CD14-positive monocyte (primary cell): ENCODE measurements around the gene ROBO1. TPM values are rescaled to one million over a fixed set of nuclear protein-coding genes. Genes with fewer than 3 reads are reported as not detected.
"Not testable (repeated sequence)": the region's sequence is repeated elsewhere in the genome, so short reads cannot be mapped to it uniquely, and the experiment has no call there.

Experiments used
- DNase-seq, 3 donors: peaks; one replicate each; pipeline ENCODE4 v3.0.0-alpha.2; 2011 to 2022
- H2AFZ ChIP-seq: 2 replicates; pipeline ENCODE4 v1.6.0; 2012; ENCODE audit warnings: mild to moderate bottlenecking, low read depth, low read length, inconsistent platforms; ENCODE audit not compliant: insufficient read depth, poor library complexity, severe bottlenecking
- H3K27ac ChIP-seq, 2 donors: 1 replicate in 1 of 2; 2 replicates in 1 of 2; pipeline ENCODE4 v1.5.1; 2012 to 2013; ENCODE audit warnings: low read length in 2 of 2, control low read depth in 1 of 2, inconsistent platforms in 1 of 2, low read depth in 1 of 2, mild to moderate bottlenecking in 1 of 2
- H3K27me3 ChIP-seq, 2 donors: one replicate each; pipeline versions ENCODE4 v1.6.0 to v1.6.1; 2011 to 2013; ENCODE audit warnings: low read length in 2 of 2; ENCODE audit not compliant: control insufficient read depth in 2 of 2, insufficient read depth in 2 of 2
- H3K36me3 ChIP-seq, 2 donors: replicated peaks in 1 of 2; 1 replicate in 1 of 2; 2 replicates in 1 of 2; pipeline versions ENCODE4 v1.5.1 to v1.6.1; 2012 to 2013; ENCODE audit warnings: low read length in 2 of 2, control low read depth in 1 of 2, inconsistent platforms in 1 of 2, mild to moderate bottlenecking in 1 of 2; ENCODE audit not compliant: insufficient read depth in 2 of 2, control insufficient read depth in 1 of 2
- H3K4me1 ChIP-seq, 2 donors: 1 replicate in 1 of 2; 2 replicates in 1 of 2; pipeline versions ENCODE4 v1.5.1 to v1.6.1; 2012 to 2013; ENCODE audit warnings: low read length in 2 of 2, control low read depth in 1 of 2, inconsistent platforms in 1 of 2, mild to moderate bottlenecking in 1 of 2, moderate library complexity in 1 of 2; ENCODE audit not compliant: insufficient read depth in 2 of 2, control insufficient read depth in 1 of 2
- H3K4me2 ChIP-seq: replicated peaks from 2 replicates; pipeline ENCODE3; 2012; ENCODE audit warnings: low read length, moderate library complexity, mild to moderate bottlenecking; ENCODE audit not compliant: poor library complexity, severe bottlenecking; ENCODE audit errors: extremely low read depth
- H3K4me3 ChIP-seq, 3 experiments: fragments of 200-600 bp in 1 of 3; sonication (generic) in 1 of 3; replicated peaks in 1 of 3; 1 replicate in 2 of 3; 2 replicates in 1 of 3; pipeline ENCODE4 v1.5.1; 2011 to 2013; ENCODE audit warnings: low read length in 3 of 3, mild to moderate bottlenecking in 3 of 3, control low read depth in 2 of 3, low read depth in 2 of 3, inconsistent platforms in 1 of 3, moderate library complexity in 1 of 3
- H3K79me2 ChIP-seq: 2 replicates; pipeline ENCODE4 v1.6.0; 2012; ENCODE audit warnings: mild to moderate bottlenecking, control low read depth, inconsistent platforms, low read length, moderate library complexity; ENCODE audit not compliant: insufficient read depth
- H3K9ac ChIP-seq: 2 replicates; pipeline ENCODE4 v1.6.0; 2017; ENCODE audit warnings: low read length, mild to moderate bottlenecking; ENCODE audit not compliant: insufficient read depth, poor library complexity, severe bottlenecking
- H3K9me3 ChIP-seq, 2 donors: replicated peaks in 1 of 2; 1 replicate in 1 of 2; 2 replicates in 1 of 2; pipeline versions ENCODE4 v1.5.1 to v1.6.1; 2012 to 2013; ENCODE audit warnings: low read length in 2 of 2, control low read depth in 1 of 2; ENCODE audit not compliant: control insufficient read depth in 1 of 2, insufficient read depth in 1 of 2
- H4K20me1 ChIP-seq: 2 replicates; pipeline ENCODE4 v1.6.0; 2012; ENCODE audit warnings: mild to moderate bottlenecking, low read length, control low read depth, moderate library complexity; ENCODE audit not compliant: insufficient read depth
- H3K27ac Mint-ChIP-seq, 7 donors: one replicate each; pipeline ENCODE4 v1.8.0; 2020; ENCODE audit warnings: mild to moderate bottlenecking in 7 of 7, mixed read lengths in 7 of 7, moderate library complexity in 6 of 7, inconsistent platforms in 2 of 7
- H3K27me3 Mint-ChIP-seq, 3 donors: one replicate each; pipeline ENCODE4 v1.8.0; 2021 to 2022; ENCODE audit warnings: low read depth in 3 of 3, mild to moderate bottlenecking in 3 of 3, mixed read lengths in 3 of 3, moderate library complexity in 3 of 3, inconsistent platforms in 1 of 3
- H3K36me3 Mint-ChIP-seq, 2 donors: one replicate each; pipeline ENCODE4 v1.8.0; 2020; ENCODE audit warnings: mixed read lengths in 2 of 2, inconsistent platforms in 1 of 2, mild to moderate bottlenecking in 1 of 2
- H3K4me1 Mint-ChIP-seq: one replicate; pipeline ENCODE4 v1.8.0; 2020; ENCODE audit warnings: mild to moderate bottlenecking, mixed read lengths
- H3K4me3 Mint-ChIP-seq, 2 donors: one replicate each; pipeline ENCODE4 v1.8.0; 2020; ENCODE audit warnings: mild to moderate bottlenecking in 2 of 2, mixed read lengths in 2 of 2, moderate library complexity in 1 of 2
- H3K9me3 Mint-ChIP-seq, 7 donors: one replicate each; pipeline ENCODE4 v1.8.0; 2020 to 2022; ENCODE audit warnings: mixed read lengths in 7 of 7, mild to moderate bottlenecking in 6 of 7, moderate library complexity in 6 of 7, inconsistent platforms in 2 of 7
- WGBS: methylation state at CpG from one replicate; pipeline ENCODE4 v1.1.5; 2013; ENCODE audit warnings: missing lambda C conversion rate; ENCODE audit not compliant: insufficient coverage; 5-methylcytosine and 5-hydroxymethylcytosine counted together
- intact Hi-C, 2 donors: fragments of 100-400 bp; cut with micrococcal nuclease; formaldehyde crosslinking; loops; one replicate each; pipeline versions ENCODE4 v1.15.0 to v1.15.1; 2023
- polyA plus RNA-seq, 3 donors: library from polyadenylated mRNA; depleted of rRNA in 1 of 3; unstranded in 2 of 3; stranded (reverse) in 1 of 3; fragments of 300-500 nt in 2 of 3; fragments of >200 nt in 1 of 3; fragmentation: Illumina TruSeq in 2 of 3; gene quantifications; 1 replicate in 2 of 3; 2 replicates in 1 of 3; pipeline ENCODE4 v1.2.3, GENCODE V29; 2012 to 2021
- TF ChIP-seq, protein P1 (sequence below): fragments of 200-600 bp; IDR thresholded peaks from one replicate; pipeline ENCODE4 v1.8.0; 2022; ENCODE audit warnings: antibody characterized with exemption, mild to moderate bottlenecking

The ROBO1 gene
- polyA plus RNA-seq, 3 donors = 0.09 to 0.10 TPM; not detected in 1

DNA sequence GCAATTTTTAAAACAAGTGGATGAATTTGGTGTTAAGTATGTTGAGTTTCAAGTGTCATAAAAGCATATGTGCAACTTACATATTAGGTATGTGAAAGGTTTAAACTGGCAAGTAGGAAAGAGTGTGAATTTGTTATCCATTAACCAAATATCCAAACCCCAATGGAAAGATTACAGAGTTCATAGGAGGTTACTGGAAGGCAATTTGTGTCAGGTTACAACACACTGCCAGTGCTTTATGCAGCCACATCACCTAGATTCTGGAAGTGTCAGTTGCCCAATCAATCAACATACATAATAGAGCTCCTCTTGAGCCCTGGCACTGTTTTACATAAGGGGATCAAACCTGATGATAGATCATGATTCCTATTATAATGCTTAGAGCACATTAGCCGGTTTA lies 261.0 kb downstream of the ROBO1 start:
- intact Hi-C loops = no loop called here
- Mint-ChIP-seq H3K9me3 (peaks cover 0 to 6% (median 0%) of the 10 kb centered on the region in 7 donors), H3K36me3 (no peaks in the 10 kb centered on the region)

DNA sequence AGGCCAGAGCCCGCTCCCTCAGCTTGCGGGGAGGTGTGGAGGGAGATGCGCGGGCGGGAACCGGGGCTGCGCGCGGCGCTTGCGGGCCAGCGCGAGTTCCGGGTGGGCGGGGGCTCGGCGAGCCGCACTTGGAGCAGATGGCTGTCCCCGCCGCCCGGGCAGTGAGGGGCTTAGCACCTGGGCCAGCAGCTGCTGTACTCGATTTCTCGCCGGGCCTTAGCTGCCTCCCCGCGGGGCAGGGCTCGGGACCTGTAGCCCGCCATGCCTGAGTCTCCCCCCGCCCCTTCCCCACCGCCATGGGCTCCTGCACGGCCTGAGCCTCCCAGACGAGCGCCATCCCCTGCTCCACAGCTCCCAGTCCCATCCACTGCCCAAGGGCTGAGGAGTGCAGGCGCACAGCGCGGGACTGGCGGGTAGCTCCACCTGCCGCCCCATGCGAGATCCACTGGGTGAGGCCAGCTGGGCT lies 265.5 kb downstream of the ROBO1 start:
- H3K27me3 Mint-ChIP-seq, H3K4me2 ChIP-seq, H3K27ac Mint-ChIP-seq, H3K36me3 Mint-ChIP-seq, H2AFZ ChIP-seq, H4K20me1 ChIP-seq, intact Hi-C loops, H3K27ac ChIP-seq, H3K9me3 Mint-ChIP-seq, H3K4me3 ChIP-seq, H3K79me2 ChIP-seq, DNase-seq, H3K9ac ChIP-seq, H3K27me3 ChIP-seq, H3K4me1 ChIP-seq, H3K36me3 ChIP-seq, H3K4me1 Mint-ChIP-seq, H3K4me3 Mint-ChIP-seq, H3K9me3 ChIP-seq: not testable (repeated sequence)
- 96% methylated on average over 30 of the region's 39 CpGs for WGBS

More for the DNA sequence above, 261.0 kb downstream of the ROBO1 start:
- peaks cover 0 to 4% of the 10 kb centered on the region in 2 donors for H3K9me3 ChIP-seq
- H3K36me3 ChIP-seq = no peaks in the 10 kb centered on the region
- Mint-ChIP-seq H3K27me3 (peaks cover 0 to 2% (median 0%) of the 10 kb centered on the region in 3 donors), H3K4me3 (no peak overlapping the region), H3K4me1 (no peaks in the 10 kb centered on the region), H3K27ac (no peak overlapping the region)
- H3K9ac ChIP-seq = no peak overlapping the region
- no peaks in the 10 kb centered on the region for H3K4me1 ChIP-seq
- H3K27ac ChIP-seq = no peak overlapping the region
- no peak overlapping the region for H3K4me2 ChIP-seq
- no peaks in the 10 kb centered on the region for H3K79me2 ChIP-seq
- no CpG with 5 or more reads among the region's 1 CpG for WGBS
- H4K20me1 ChIP-seq = no peaks in the 10 kb centered on the region
- H3K27me3 ChIP-seq = no peaks in the 10 kb centered on the region
- no peak for DNase-seq
- H3K4me3 ChIP-seq = no peak overlapping the region
- TF ChIP-seq, protein P1, sequence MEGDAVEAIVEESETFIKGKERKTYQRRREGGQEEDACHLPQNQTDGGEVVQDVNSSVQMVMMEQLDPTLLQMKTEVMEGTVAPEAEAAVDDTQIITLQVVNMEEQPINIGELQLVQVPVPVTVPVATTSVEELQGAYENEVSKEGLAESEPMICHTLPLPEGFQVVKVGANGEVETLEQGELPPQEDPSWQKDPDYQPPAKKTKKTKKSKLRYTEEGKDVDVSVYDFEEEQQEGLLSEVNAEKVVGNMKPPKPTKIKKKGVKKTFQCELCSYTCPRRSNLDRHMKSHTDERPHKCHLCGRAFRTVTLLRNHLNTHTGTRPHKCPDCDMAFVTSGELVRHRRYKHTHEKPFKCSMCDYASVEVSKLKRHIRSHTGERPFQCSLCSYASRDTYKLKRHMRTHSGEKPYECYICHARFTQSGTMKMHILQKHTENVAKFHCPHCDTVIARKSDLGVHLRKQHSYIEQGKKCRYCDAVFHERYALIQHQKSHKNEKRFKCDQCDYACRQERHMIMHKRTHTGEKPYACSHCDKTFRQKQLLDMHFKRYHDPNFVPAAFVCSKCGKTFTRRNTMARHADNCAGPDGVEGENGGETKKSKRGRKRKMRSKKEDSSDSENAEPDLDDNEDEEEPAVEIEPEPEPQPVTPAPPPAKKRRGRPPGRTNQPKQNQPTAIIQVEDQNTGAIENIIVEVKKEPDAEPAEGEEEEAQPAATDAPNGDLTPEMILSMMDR = no peak
- no peak overlapping the region for H2AFZ ChIP-seq
